Measurements from ENCODE around the gene TTC39B.

Gene TTC39B

GRCh38 chr9:15225564-15226126 lies 81.4 kb downstream of the TTC39B start:
- DNase-seq (ENCODE audit: low spot score) = no peak

GRCh38 chr9:15222313-15222712 lies 84.7 kb downstream of the TTC39B start:
- no peak for DNase-seq (ENCODE audit: low spot score)

- no peak for DNase-seq (ENCODE audit: low spot score)
Observed at GRCh38 chr9:15221746-15222145, 85.3 kb downstream of the TTC39B start.

- DNase-seq (ENCODE audit: low spot score) = no peak
Observed at GRCh38 chr9:15220658-15221318, 86.2 kb downstream of the TTC39B start.

GRCh38 chr9:15219546-15219945 lies 87.5 kb downstream of the TTC39B start:
- DNase-seq (ENCODE audit: low spot score) = no peak

GRCh38 chr9:15218994-15219393 lies 88.0 kb downstream of the TTC39B start:
- no peak for DNase-seq (ENCODE audit: low spot score)

DNA sequence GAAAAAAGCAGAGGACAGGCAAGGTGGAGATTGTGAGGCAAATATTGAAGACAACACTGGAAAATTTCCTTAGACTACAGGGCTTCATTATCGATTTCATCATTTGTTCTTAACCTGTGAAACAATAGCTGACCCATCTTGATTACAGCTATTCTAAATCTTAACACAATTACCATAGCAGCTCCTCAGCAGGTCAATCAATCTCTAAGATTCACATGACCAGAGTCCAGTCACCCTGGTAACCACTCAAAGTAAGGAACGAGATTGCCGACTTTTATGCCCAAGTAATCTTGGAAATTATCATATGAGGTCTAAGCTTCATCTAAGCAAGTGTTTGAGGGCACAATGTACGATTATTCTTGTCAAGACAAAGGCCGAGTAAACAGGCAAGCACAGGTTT lies 93.8 kb downstream of the TTC39B start:
- no peak for DNase-seq (ENCODE audit: low spot score)

DNA sequence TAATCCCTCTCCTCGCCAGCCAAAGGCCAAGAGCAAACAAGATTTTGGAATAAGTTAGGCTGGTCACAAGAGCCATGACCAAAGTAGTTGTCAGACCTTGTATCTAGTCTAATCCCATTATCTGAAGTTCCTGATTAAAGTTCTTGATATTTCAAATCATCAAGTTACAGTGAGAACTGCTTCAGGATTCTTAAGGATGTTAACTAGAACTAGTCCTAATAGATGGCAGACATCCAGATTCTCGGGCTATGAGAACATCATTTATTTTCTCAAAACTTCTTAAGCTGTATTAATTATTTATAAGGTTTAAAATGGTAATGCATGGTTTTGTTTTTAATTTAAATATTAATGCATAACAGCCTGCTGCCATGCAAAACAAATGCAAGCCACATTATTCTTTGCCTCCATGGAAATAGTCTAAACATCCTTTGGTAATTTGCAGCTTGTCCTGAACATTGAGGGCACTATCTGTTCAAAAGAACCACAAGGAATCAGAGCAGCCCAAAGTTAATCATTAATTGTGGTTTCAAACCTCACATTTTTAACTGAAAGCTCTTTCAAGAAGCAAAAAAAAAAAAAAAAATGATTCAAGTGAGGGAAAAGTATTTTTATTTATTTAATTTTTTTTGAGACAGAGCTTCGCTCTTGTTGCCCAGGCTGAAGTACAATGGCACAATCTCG lies 95.1 kb downstream of the TTC39B start:
- no peak for DNase-seq (ENCODE audit: low spot score)

GRCh38 chr9:15211160-15211814 lies 95.7 kb downstream of the TTC39B start:
- DNase-seq (ENCODE audit: low spot score) = peak; percentile 63

GRCh38 chr9:15206903-15207696 lies 99.9 kb downstream of the TTC39B start:
- no peak for DNase-seq (ENCODE audit: low spot score)

GRCh38 chr9:15205632-15206420 lies 101.2 kb downstream of the TTC39B start:
- DNase-seq (ENCODE audit: low spot score) = no peak

DNA sequence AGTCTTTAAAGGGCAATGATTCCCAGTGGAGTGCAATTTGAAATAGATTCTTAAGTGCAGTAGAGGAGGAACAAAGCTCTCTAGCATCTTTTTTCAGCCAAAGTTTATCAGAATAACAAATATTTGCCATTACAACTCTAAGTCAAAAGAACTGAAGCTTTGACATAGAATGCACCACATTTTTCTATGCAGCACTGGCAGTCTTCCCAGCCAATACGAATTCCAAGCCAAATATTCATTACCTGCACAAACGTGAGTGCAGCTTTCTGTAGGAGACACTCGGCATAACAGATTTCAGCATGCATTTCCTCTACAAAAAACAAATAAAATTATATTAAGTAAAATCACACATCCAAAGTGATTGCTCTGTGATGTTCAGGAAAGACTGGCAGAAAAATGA lies 103.4 kb downstream of the TTC39B start:
- no peak for DNase-seq (ENCODE audit: low spot score)

DNA sequence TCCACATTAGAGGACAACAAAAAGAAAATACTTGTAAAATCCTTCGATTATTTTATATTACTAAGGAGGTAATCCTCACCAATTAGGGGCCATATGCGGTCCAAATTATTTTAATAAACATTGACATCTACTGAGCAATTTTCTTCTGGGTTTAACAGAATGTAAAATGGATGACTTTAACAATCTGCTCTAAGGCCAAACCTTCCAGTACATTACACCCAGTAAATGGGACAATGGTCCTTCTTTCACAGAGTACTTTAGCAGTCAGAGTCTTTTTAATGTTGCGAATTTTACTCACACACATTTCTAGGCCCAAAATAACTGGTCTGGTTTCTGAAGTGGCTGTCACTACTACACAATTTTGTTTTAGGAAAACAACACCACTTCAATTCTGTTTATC lies 106.9 kb downstream of the TTC39B start:
- DNase-seq (ENCODE audit: low spot score) = no peak

GRCh38 chr9:15192856-15193255 lies 114.2 kb downstream of the TTC39B start:
- no peak for DNase-seq (ENCODE audit: low spot score)

DNA sequence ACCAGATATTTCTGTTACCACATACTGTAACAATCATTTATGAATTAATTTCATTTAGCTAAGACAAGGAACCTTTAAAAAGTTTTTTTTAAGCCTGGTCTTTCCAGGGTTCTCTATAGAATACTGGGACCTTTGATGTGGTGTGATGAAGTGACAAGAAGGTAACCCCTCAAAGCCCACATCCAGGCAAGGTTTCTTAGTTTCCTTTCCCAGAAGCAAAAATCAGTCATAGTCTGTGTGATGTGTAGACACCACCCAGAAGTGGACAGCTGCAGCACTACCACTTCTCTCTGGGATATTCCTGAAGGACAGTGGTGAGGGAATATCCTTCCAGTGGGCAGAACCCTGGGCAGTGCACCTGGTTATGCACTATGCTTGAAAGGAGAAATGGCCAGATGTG lies 115.6 kb downstream of the TTC39B start:
- no peak for DNase-seq (ENCODE audit: low spot score)

- DNase-seq (ENCODE audit: low spot score) = no peak
Observed at GRCh38 chr9:15189481-15189880, 117.5 kb downstream of the TTC39B start.

DNA sequence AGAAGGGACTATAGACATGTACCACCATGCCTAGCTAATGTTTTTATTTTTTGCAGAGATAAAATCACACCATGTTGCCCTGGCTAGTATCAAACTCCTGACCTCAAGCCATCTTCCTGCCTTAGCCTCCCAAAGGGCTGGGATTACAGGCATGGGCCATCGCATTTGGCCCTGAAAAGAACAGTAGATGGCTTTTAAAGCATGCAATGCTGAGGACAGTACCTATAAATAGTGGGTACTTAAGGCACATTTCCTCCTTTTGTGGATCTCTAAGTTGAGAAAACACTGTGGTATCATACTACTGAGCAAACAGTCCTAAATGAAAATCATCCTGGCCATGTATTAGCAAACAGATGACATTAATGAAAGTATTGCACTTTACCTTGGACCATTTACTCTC lies 119.4 kb downstream of the TTC39B start:
- DNase-seq (ENCODE audit: low spot score) = no peak

DNA sequence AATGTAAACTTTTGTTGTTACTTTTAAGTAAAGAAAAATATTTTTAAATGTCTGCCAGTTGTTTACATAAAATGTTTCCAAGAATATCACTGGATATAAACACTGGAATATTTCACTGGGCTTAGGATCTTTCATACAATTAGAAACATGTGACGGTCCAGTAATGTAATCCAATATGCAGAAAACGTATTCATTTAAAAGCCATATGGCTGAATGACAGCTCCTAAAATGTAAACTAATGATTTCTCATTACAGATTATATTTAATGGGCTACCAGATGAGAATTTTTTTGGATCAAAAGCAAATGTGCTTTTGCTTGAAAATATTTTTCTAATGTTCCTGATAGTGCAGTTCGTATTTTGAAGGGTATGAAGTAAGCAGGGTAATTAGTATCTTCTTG lies 124.3 kb downstream of the TTC39B start:
- DNase-seq (ENCODE audit: low spot score) = no peak

- DNase-seq (ENCODE audit: low spot score) = no peak
Observed at GRCh38 chr9:15182101-15182551, 124.9 kb downstream of the TTC39B start.

DNA sequence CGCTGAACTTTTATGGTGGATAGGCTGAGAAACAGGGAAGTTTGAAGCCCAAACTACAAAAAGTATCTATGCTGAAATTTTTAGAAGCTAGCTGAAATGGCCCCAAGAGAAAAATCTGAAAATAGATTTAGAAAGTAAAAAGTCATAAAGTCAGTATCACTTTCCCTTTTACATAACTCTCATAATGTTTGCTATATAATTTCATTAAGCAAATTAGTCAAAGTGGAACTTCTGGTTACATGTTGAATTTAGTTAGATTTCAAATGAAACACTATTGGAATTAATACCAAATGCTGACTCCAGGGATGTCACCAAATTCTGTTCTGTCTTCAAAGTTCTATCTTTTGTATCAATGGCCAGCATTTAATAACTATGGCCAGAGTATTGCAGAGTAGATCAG lies 126.9 kb downstream of the TTC39B start:
- no peak for DNase-seq (ENCODE audit: low spot score)

DNA sequence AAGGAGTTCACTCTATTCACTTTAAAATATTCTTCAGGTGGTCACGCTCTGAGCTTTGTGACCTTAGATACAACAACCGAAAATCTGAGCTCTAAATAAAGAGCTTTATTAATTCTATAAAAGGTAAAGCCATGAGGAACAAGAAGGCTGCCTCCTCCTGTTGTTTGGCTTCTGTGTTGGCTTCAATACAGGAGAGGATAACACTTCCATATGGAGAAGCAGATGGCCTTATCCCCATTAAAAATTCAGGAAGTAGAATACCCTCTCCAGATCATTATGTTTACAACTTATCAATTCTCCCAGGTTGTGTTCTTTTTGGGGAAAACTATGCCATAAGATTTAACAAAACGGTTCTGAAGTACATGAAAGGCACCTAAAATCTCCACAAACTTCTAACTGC lies 128.4 kb downstream of the TTC39B start:
- no peak for DNase-seq (ENCODE audit: low spot score)

Measured in hematopoietic multipotent progenitor cell treated with erythropoietin and hydrocortisone succinate and interleukin-3 and kit ligand, for 17 days (in vitro differentiated cells).